AG09319 (cell line): ENCODE data around the gene CHD6.

Experiments
- DNase-seq: peaks from one replicate; pipeline ENCODE4 v3.0.0-alpha.2; 2010; ENCODE audit warnings: low read depth; ENCODE audit errors: extremely low read depth
- TF ChIP-seq, protein P1 (sequence below): IDR thresholded peaks from 2 replicates; pipeline ENCODE4 v1.5.1; 2011; ENCODE audit warnings: low read depth, mild to moderate bottlenecking, inconsistent platforms, low read length, moderate library complexity

Gene CHD6

DNA sequence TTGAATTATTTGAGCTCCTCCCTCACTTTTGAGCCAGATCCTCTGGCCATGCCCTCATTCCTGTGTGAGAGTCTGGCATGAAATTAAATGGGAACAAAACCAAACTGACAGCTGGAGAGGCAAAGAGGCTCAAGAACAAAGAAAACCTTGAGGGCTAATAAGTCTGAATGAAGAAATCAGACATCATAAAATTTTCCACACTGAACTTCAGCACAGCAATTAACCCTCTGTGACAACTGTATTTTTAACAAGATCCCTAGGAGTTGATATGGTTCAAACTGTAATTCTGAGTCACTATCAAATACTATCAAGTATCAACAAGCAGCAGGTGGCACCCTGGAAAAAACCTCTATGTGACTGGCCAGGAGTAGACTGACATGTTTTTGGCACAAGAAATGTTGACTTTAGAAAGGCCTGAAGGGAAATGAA, 142.2 kb downstream of the CHD6 start:
- TF ChIP-seq, protein P1, sequence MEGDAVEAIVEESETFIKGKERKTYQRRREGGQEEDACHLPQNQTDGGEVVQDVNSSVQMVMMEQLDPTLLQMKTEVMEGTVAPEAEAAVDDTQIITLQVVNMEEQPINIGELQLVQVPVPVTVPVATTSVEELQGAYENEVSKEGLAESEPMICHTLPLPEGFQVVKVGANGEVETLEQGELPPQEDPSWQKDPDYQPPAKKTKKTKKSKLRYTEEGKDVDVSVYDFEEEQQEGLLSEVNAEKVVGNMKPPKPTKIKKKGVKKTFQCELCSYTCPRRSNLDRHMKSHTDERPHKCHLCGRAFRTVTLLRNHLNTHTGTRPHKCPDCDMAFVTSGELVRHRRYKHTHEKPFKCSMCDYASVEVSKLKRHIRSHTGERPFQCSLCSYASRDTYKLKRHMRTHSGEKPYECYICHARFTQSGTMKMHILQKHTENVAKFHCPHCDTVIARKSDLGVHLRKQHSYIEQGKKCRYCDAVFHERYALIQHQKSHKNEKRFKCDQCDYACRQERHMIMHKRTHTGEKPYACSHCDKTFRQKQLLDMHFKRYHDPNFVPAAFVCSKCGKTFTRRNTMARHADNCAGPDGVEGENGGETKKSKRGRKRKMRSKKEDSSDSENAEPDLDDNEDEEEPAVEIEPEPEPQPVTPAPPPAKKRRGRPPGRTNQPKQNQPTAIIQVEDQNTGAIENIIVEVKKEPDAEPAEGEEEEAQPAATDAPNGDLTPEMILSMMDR = no peak
- DNase-seq = peak; percentile 52

DNA sequence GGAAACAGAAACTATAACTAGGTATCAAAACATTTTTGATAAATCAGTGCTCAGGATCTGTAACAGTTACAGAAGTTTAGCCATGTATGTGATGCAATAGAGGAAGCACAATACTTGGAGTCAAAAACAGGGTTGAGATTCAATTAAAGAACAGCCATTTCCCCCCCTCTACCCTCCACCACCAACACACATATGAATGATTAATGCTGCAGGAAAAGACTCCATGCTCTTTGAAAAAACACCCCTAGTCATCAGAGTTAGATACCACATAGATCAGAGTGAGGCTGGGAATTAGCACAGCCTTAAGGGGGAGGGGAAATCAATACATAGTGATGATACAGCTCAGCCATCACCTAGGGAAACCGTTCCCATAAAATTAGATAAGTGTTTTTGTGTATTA, 142.7 kb downstream of the CHD6 start:
- no peak for DNase-seq
- TF ChIP-seq, protein P1 = no peak

DNA sequence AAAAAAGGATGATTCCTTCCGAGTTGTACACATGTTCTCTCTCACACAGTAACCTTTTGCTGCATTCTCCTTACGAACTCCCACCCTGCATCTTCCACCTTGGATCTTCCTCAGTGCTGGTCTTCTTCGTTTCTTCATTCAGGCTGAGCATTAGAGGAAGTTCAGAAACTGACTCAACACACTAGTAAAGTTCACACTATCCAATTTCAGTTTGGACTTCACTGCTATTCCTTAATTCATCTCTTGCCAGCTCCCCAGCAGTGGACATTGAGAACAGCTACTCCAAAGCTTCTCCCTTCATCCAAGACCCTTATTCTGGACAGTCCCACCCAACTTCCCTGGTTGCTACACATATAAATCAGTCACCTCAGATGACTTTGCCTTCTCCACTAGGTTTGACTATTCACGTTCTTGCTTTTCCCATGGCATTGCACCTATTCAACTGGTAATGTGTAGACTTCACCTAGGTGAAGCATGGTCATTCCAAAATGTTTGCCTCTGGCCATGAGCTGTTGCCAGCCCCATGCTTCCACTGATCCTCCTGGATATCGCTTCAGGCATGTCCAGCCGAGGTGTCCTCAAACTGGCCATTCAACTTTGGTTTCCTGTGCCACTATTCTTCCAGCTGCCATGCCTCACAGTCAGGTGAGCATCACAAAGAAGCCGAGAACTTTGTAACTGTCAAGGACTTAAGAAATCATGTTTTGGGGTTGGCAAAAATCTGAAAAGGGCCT, 147.6 kb downstream of the CHD6 start:
- DNase-seq = no peak

DNA sequence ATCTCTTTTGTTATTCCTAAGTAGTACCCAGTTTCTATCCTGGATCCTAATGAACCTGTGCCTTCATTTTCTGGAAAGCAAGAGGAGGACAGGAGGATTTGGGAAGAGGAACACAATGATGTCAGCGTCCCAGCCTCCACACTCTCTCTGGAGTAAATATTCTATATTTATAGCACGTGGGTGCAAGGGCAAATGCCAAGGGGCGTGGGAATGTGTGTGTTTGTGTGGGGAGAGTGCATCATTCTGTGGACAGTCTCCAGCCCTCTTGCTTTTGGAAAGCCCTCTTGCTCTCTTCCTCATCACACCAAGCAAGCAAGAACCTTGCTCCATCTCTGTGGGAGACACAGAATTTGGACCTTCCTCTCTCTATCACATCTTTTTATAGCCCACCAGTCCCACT, 148.3 kb downstream of the CHD6 start:
- no peak for DNase-seq

More for the DNA sequence above, 147.6 kb downstream of the CHD6 start:
- TF ChIP-seq, protein P1 = no peak

DNA sequence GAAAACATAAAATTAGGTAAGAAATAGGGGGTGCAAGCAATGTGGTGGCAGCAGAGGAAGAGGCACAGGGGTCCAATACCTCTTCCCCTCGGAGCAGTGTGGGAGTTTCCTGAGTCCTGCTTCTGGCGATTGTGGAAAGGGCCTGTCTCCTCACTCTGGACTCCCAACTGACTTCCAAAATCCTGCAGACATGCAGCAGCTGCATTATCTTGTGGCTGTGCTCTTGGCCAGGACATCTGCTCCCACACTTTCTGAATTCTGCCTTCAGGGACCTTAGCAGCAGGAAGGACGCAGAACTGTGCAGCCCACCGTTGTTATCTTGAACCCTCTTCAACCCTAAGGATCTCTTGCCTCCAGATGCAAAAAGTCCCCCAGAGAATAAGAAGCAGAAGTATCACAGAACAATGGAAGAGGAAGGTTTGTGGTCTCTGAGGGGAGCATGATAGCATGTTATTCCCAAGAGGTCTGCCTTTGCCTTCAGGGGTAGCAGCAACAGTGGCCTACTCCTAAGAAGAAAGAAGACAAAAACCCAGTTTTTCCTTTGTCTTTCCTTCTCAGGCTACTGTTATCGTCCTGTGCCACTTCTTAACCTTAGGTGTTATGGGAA, 149.1 kb downstream of the CHD6 start:
- TF ChIP-seq, protein P1 = no peak
- no peak for DNase-seq

More for the DNA sequence above, 148.3 kb downstream of the CHD6 start:
- TF ChIP-seq, protein P1 = no peak

DNA sequence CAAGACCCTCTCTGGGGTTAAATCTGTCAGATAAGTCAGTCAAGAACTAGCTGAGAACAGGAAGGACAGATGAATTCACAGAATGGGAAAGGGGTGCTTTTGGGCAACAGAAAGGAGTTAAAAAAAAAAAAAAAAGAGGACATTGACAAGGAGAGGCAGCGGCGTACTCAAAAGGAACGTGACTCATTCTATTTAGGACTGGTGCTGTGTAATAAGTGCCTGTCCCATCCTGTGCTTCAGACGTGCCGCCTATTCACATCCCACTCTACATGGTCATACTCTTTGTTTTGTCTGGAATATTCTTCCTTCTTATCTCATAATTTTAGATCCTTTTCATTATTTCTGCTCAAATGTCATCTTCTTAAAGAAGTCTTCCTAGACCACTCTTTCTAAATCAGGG, 150.5 kb downstream of the CHD6 start:
- DNase-seq = no peak
- TF ChIP-seq, protein P1 = no peak

DNA sequence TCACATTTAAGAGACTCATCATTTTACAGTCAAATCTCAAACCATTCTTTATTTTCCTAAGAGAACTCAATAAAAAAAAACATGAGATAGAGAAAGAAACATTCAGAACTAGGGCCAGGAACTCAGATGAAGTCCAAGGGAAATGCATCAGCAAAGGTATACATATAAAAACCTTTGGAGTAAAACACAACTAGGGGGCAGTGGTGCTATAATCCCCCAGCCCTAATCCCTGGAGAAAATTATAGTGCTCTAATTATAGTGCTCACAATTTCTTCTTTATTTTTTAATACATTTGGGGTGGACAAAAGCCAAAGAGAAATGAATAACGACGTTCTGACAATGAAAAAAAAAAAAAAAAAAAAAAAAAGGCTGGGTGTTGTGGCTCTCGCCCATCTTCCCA, 151.0 kb downstream of the CHD6 start:
- TF ChIP-seq, protein P1 = no peak
- DNase-seq = no peak
